Activated naive CD8-positive, alpha-beta T cell (primary cell): ENCODE data around the gene SMOC2.
"Not testable (repeated sequence)": the region's sequence is repeated elsewhere in the genome, so short reads cannot be mapped to it uniquely, and the experiment has no call there.

Experiments
- H3K27ac Mint-ChIP-seq: one replicate; pipeline ENCODE4 v1.8.0; 2021; ENCODE audit warnings: mixed read lengths
- H3K27me3 Mint-ChIP-seq: one replicate; pipeline ENCODE4 v1.8.0; 2021; ENCODE audit warnings: mixed read lengths
- H3K36me3 Mint-ChIP-seq: one replicate; pipeline ENCODE4 v1.8.0; 2021; ENCODE audit warnings: mixed read lengths
- H3K4me1 Mint-ChIP-seq: one replicate; pipeline ENCODE4 v1.8.0; 2021; ENCODE audit warnings: low read depth, mixed read lengths
- H3K4me3 Mint-ChIP-seq: one replicate; pipeline ENCODE4 v1.8.0; 2021; ENCODE audit warnings: mild to moderate bottlenecking, mixed read lengths
- H3K9me3 Mint-ChIP-seq: one replicate; pipeline ENCODE4 v1.8.0; 2021; ENCODE audit warnings: low read depth, mixed read lengths

SMOC2 gene

DNA sequence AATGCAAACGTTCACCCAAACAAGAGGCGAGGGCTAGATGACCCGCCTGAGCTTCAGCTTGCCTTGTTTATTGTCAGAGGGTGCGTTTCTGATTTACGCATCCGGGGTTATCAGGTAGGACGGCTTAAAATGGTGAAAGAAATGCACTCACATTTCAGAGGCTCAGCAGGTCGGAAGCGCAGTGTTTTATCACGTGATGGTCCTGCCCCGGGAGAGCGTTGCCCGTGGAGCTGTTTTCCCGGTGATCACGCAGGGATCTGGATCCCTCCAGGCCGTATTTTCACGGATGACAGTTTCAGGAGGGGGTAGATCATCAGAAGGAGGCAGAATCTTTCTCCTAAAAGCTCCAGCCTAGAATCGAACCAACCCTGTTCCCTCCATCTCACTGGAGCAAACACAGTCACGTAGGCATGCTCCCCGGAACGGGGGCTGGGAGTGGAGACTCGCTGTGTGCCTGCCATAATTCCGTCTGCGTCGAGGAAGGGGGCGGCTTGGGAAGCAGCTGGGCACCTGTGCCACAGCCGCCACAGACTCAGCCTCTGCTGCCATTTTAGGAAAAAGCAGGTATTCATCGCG is 121.7 kb downstream of the SMOC2 start:
- Mint-ChIP-seq H3K4me3 (no peak overlapping the region), H3K4me1 (no peaks in the 10 kb centered on the region), H3K36me3 (no peaks in the 10 kb centered on the region), H3K27ac (no peak overlapping the region), H3K27me3 (peaks cover 4% of the 10 kb centered on the region), H3K9me3 (no peaks in the 10 kb centered on the region)

DNA sequence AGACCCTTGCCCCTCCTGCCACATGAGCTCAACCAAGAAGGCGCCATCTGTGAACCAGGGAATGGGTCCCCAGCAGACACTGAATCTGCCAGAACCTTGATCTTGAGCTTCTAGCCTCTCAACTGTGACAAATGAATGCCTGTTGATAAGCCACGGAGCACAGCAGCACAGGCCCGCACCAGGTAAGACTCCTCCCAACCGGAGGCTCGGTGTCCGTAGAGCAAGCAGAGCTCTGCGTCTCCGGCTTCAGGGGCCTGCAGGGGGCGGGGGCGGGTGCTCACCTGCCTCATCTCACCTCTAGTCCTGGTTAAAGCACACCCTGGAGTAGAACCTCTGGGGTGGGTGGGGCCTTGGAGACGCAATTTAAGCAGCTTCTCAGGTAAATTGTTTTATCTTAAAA is 122.7 kb downstream of the SMOC2 start:
- H3K4me3 Mint-ChIP-seq, result no peak overlapping the region
- H3K4me1 Mint-ChIP-seq, result no peaks in the 10 kb centered on the region
- no peak overlapping the region for H3K27ac Mint-ChIP-seq
- no peaks in the 10 kb centered on the region for H3K36me3 Mint-ChIP-seq
- H3K27me3 Mint-ChIP-seq, result peaks cover 4% of the 10 kb centered on the region
- no peaks in the 10 kb centered on the region for H3K9me3 Mint-ChIP-seq

DNA sequence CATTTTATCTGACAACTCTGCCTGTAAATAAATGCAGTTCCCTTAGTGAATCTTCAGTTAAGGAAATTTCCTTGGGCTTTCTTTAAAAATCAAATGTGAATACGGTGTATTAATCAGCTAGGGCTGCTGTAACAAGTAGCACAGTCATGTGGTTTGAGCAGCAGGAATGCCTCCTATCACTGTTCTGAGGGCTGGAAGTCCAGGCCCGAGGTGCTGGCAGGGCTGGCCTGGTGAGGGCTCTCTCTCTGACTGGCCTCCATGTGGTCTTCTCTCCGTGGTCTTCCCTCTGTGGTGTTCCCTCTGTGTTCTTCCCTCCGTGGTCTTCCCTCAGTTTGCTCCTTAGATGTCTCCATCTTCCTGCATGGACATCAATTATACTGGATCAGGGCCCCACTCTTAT is 124.1 kb downstream of the SMOC2 start:
- H3K4me3 Mint-ChIP-seq, result no peak overlapping the region
- no peaks in the 10 kb centered on the region for H3K36me3 Mint-ChIP-seq
- H3K4me1 Mint-ChIP-seq, result no peaks in the 10 kb centered on the region
- no peaks in the 10 kb centered on the region for H3K9me3 Mint-ChIP-seq
- peaks cover 2% of the 10 kb centered on the region for H3K27me3 Mint-ChIP-seq
- no peak overlapping the region for H3K27ac Mint-ChIP-seq

DNA sequence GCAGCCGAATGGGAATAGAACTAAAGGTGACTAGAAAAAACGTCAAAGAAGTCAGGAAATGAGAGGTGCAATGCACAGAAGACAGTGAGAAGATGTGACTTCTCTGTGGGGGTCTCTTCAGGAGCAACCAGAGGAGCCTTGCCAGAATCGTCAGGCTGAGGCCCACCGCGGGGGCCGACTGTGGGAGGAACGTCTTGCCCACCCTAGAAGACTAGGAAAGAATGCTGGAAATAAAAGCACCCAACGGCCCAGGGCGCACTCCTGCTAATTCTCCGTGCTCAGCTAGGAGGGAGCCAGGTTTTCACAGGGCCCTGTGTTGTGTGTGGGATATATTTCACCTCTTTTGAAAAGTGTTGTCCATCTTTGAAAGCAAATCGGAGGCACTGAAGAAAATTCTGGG is 129.2 kb downstream of the SMOC2 start:
- Mint-ChIP-seq H3K27me3 (peaks cover 1% of the 10 kb centered on the region), H3K36me3 (no peaks in the 10 kb centered on the region), H3K9me3 (no peaks in the 10 kb centered on the region), H3K4me1 (no peaks in the 10 kb centered on the region), H3K4me3 (no peak overlapping the region), H3K27ac (no peak overlapping the region)

DNA sequence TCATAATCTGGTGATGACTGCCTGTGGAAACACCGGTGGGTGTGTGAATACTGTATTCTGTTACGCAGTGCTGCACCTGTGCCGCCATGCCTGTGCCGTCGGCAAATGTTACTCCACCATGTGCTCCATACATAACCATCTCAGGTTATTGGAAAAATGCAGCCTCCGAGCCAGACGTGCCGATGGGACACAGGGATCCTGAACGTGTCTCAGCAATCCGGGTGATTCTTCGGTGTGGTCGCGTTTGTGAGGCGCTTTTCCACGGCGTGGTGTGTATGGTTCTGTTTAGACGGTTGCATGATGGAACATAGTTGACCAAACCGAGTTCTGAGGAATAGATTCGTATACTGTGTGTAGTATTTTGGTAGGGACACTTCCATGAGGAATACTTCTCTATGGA is 130.3 kb downstream of the SMOC2 start:
- Mint-ChIP-seq H3K27me3 (no peaks in the 10 kb centered on the region), H3K4me1 (no peaks in the 10 kb centered on the region), H3K27ac (no peak overlapping the region), H3K9me3 (no peaks in the 10 kb centered on the region), H3K36me3 (no peaks in the 10 kb centered on the region), H3K4me3 (no peak overlapping the region)

DNA sequence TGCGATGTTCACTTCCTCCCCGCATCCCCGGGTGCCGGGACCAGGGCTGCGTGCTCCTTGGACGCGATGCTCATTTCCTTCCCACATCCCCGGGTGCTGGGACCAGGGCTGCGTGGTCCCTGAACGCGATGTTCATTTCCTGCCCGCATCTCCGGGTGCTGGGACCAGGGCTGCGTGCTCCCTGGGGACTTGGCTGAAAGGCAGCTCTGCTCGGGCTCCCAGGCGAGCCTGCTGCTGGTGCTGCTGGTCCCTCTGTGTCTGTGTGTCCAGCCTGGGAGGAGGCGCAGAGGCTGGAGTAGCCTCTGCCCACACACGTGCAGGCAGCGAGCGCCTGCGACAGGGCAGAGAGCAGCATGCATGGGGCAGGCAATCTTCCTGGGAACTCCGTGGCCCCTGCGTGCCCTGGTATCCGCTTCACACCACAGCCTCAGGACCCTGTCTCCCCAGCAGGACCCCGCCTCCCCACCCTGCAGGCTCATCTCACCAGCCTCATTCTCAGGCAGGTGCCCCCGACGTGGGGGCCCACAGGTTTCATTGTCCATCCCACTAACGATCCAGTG is 132.4 kb downstream of the SMOC2 start:
- not testable (repeated sequence) for H3K4me1 Mint-ChIP-seq, H3K27ac Mint-ChIP-seq, H3K4me3 Mint-ChIP-seq, H3K27me3 Mint-ChIP-seq, H3K9me3 Mint-ChIP-seq, H3K36me3 Mint-ChIP-seq

DNA sequence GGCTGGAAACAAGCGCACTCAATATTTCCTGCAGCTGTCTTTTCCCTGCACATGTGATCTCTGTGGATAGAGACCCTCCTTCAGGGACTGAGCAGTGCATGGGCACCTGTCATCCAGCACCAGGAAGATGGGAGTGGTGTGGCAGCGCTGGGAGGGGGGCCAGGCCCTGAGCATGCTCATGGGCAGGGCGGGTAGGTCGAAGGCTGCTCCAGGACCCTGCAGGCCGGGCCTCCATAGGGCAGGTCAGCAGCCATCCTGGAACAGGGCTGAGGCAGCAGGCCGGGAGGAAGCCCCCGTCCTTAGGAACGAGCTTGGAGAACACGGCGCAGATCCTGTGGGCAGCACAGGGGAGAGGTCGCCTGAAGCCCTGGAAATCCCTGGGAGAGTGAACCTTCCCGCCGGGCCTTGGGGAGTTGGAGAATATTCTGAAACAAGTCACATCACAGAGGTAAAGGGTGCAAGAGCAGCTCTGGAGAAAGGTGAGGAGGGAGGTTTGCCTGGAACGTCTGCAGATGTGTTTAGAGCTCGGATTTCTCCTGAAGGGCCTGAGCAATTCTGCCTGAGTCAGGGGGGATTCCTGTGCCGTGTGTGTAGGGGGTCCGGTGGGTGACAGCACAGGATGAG is 133.2 kb downstream of the SMOC2 start:
- Mint-ChIP-seq H3K27me3 (no peaks in the 10 kb centered on the region), H3K36me3 (no peaks in the 10 kb centered on the region), H3K4me1 (no peaks in the 10 kb centered on the region), H3K27ac (no peak overlapping the region), H3K9me3 (no peaks in the 10 kb centered on the region), H3K4me3 (no peak overlapping the region)

DNA sequence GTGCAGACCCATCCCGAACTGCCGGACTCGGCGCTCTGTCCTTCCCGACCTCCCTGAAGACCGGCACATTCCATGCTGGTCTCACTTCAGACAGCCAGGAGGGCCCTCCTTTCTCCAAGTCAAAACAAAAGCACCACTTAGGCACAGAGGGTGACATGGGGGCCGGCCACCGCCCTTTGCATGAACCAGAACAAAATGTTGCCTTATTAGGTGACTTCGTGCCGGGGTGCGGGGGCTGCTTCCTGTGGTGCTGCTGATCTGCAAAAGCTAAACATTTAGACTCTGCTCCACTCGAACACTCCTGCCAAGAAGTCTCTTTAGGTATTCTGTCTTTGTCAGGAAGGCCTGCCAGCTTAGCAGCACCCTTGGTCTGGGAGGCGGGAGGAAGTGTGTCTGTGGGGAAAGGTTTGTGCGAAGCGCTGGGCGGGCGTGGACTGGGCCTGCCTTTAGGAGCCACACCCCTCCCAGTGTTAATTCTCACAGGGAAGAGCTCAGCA is 133.8 kb downstream of the SMOC2 start:
- H3K4me1 Mint-ChIP-seq, result no peaks in the 10 kb centered on the region
- H3K27ac Mint-ChIP-seq, result no peak overlapping the region
- no peaks in the 10 kb centered on the region for H3K36me3 Mint-ChIP-seq
- no peaks in the 10 kb centered on the region for H3K9me3 Mint-ChIP-seq
- no peaks in the 10 kb centered on the region for H3K27me3 Mint-ChIP-seq
- H3K4me3 Mint-ChIP-seq, result no peak overlapping the region

DNA sequence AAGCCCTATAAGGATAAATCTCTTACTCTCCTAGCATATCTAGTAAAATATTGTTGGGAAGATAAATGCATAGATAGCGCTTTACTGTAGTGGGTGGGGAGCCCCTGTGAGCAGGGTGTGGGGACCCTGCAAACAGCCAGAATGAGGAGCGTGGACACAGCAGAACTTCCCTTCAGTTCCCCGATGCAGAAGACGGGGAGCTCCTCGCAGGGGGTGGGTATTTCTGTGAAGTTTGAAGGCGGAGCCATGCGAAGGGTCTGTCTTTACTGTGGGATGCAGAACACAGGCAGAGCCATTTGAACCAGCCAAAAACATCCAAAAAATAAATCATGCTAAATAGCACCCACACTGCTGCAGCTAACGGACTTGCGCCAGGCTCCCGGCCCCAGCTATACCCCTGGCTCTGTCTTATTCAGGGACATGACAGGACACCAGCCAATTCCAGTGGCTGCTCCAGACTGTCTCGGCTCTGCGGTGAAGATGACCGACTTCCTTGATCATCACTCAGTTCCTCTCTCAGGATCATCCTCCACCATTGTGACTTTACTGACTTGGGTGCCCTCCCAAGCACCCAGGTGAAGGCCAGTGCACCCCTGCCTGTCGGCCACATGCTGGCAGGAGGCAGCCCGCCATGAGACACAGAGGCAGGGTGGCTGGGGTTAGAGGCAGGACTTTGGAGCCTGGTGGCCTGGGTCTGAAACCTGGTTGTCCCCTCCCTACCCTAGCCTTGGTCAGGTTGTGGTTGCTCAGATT is 134.5 kb downstream of the SMOC2 start:
- H3K9me3 Mint-ChIP-seq, result no peaks in the 10 kb centered on the region
- H3K36me3 Mint-ChIP-seq, result no peaks in the 10 kb centered on the region
- H3K4me1 Mint-ChIP-seq, result no peaks in the 10 kb centered on the region
- no peak overlapping the region for H3K27ac Mint-ChIP-seq
- H3K27me3 Mint-ChIP-seq, result no peaks in the 10 kb centered on the region
- no peak overlapping the region for H3K4me3 Mint-ChIP-seq

DNA sequence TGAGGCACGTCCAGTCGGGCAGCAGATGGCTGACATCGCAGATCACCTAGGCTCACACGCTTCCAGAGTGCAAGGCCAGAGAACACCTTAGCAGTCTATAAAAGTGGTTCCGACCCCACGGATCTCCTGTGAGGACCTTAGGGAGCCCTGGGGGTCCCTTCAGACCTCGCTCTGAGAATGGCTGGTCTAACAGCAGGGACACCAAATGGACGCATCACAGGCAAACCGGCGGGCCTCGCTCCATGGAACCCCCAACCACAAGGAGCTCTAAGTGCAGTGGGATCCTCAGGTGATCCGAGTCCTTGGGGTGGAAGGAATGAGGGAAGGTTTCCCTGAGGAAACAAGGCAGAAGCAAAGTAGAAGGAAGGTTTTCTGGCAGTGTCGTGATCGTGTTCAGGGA is 135.4 kb downstream of the SMOC2 start:
- Mint-ChIP-seq H3K36me3 (no peaks in the 10 kb centered on the region), H3K27ac (no peak overlapping the region), H3K4me3 (no peak overlapping the region), H3K9me3 (no peaks in the 10 kb centered on the region), H3K4me1 (no peaks in the 10 kb centered on the region), H3K27me3 (no peaks in the 10 kb centered on the region)

DNA sequence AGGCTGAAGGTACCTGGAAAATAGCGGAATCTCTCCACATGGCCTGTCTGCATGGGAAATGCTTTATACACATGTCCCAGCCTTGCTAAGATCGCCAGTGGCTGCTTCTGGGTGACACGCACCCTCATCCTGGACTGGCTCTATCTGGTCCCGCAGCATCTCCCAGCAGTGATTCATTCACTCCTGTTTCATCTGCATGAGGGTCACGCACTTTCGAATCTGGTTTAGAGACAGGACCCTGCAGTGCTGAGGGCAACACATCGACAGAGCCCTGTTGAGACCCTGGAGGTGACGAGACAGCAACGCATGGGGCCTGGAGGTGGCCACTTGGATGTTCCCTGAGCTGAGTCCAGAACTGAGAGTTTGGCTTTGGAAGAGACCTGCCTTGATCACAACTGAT is 136.5 kb downstream of the SMOC2 start:
- H3K9me3 Mint-ChIP-seq, result no peaks in the 10 kb centered on the region
- no peak overlapping the region for H3K27ac Mint-ChIP-seq
- H3K4me3 Mint-ChIP-seq, result no peak overlapping the region
- H3K4me1 Mint-ChIP-seq, result no peaks in the 10 kb centered on the region
- H3K27me3 Mint-ChIP-seq, result no peaks in the 10 kb centered on the region
- H3K36me3 Mint-ChIP-seq, result no peaks in the 10 kb centered on the region

DNA sequence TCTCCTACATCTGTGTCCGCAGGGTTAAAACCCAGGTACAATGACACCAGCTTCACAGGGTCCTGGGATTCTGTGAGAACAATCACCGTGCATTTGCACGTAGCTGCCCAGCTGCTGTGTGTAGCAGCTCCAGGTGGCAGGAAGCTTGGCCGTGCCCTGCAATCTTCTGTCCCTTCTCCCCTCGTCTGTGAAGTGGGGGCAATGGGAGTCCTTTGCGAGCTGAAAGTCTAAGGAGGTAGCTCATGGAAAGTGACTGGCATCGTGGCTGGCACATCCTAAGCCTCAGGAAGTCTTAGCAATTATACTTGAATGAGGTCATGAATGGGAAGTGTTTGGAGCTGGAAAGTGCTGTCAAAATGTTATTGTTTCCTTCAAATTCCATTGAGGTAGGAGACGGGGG is 137.1 kb downstream of the SMOC2 start:
- H3K4me3 Mint-ChIP-seq, result no peak overlapping the region
- H3K9me3 Mint-ChIP-seq, result no peaks in the 10 kb centered on the region
- no peak overlapping the region for H3K27ac Mint-ChIP-seq
- no peaks in the 10 kb centered on the region for H3K27me3 Mint-ChIP-seq
- H3K4me1 Mint-ChIP-seq, result no peaks in the 10 kb centered on the region
- H3K36me3 Mint-ChIP-seq, result no peaks in the 10 kb centered on the region

DNA sequence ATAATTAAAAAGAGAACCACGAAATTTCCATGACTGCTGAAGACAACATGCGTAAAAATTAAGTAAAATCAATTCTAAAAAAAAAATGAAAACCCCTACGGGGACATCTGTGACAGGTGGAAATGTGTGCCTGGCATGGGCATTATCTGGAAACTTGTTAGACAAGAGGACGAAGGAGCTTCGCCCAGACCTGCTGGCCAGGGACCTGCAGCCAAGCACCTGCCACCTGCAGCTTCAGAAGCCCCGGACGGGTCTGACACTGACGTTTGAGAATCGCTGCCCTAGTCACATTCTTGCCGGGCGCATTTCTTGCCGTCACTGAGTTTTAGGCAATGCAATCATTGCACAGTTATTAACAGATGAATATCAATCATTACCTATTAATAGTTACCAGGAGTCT is 140.3 kb downstream of the SMOC2 start:
- no peak overlapping the region for H3K27ac Mint-ChIP-seq
- no peaks in the 10 kb centered on the region for H3K9me3 Mint-ChIP-seq
- no peaks in the 10 kb centered on the region for H3K4me1 Mint-ChIP-seq
- no peaks in the 10 kb centered on the region for H3K27me3 Mint-ChIP-seq
- H3K36me3 Mint-ChIP-seq, result no peaks in the 10 kb centered on the region
- H3K4me3 Mint-ChIP-seq, result no peak overlapping the region

DNA sequence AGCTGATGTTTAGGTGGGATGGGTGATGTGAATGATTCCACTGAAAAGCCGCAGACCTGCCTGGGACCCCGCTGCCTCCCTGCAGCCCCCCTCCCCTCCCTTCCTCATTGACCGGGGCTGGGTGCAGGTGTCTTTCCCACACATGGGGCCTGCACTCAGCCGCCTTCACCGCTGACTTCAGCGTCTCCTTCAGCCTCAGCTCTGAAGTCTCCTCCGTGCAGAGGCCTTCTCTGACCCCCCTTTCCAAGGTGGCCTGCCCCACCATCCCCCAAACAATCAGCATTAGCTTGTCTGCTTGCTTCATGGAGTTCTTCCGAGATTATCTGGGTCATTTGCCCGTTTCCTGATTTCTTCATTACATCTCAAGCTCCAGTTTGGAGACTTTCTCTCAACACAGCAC is 140.7 kb downstream of the SMOC2 start:
- no peaks in the 10 kb centered on the region for H3K36me3 Mint-ChIP-seq
- H3K27me3 Mint-ChIP-seq, result no peaks in the 10 kb centered on the region
- H3K9me3 Mint-ChIP-seq, result no peaks in the 10 kb centered on the region
- H3K4me1 Mint-ChIP-seq, result no peaks in the 10 kb centered on the region
- no peak overlapping the region for H3K4me3 Mint-ChIP-seq
- no peak overlapping the region for H3K27ac Mint-ChIP-seq

DNA sequence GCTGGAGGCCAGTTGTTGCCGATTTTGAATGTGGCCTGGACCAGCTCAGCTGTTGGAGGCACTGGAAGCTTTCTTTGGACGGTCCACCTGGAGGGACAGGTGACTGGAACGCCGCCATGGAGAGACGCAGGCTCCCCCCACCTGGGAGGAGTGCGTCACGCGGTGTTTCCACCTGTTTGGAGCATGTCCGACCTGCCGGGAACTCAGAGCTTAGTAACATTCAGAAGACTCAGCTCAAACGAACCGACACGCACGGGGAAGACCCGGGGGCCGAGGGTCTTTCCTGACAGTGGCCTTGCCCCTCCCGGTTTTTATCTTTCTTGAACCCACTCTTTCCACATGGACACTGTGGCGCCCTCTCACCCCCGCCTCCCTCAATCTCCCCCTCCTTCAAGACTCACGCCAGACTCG is 141.6 kb downstream of the SMOC2 start:
- H3K4me3 Mint-ChIP-seq, result no peak overlapping the region
- H3K27ac Mint-ChIP-seq, result no peak overlapping the region
- H3K9me3 Mint-ChIP-seq, result no peaks in the 10 kb centered on the region
- no peaks in the 10 kb centered on the region for H3K4me1 Mint-ChIP-seq
- H3K27me3 Mint-ChIP-seq, result peaks cover 1% of the 10 kb centered on the region
- H3K36me3 Mint-ChIP-seq, result no peaks in the 10 kb centered on the region
